GM10266 (cell line): ENCODE results near the gene MBOAT7.

Source experiments
- DNase-seq: peaks from one replicate; pipeline ENCODE4 v3.0.0; 2012; ENCODE audit errors: extremely low spot score
- CTCF ChIP-seq: IDR thresholded peaks from 2 replicates; pipeline ENCODE4 v1.5.1; 2012; ENCODE audit warnings: mild to moderate bottlenecking, low read depth; ENCODE audit not compliant: control insufficient read depth, insufficient read depth; ENCODE audit errors: missing control alignments

Gene MBOAT7

DNA sequence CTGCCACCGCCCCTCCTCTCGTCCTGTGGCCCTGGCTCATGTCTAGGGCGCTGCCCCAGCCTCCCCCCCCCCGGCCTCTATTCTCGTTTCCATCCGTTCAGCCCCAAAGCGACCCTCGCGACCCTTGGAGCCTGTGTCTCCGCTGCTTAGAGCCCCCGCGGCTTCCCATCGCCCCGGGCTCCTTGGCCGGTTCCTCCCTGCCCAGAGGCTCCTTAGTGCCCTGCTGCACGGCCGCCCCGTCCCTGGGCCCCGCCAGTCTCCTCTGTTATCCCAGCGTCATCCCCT lies 61.0 kb downstream of the MBOAT7 start:
- no peak for DNase-seq
- no peak for TF ChIP-seq CTCF

DNA sequence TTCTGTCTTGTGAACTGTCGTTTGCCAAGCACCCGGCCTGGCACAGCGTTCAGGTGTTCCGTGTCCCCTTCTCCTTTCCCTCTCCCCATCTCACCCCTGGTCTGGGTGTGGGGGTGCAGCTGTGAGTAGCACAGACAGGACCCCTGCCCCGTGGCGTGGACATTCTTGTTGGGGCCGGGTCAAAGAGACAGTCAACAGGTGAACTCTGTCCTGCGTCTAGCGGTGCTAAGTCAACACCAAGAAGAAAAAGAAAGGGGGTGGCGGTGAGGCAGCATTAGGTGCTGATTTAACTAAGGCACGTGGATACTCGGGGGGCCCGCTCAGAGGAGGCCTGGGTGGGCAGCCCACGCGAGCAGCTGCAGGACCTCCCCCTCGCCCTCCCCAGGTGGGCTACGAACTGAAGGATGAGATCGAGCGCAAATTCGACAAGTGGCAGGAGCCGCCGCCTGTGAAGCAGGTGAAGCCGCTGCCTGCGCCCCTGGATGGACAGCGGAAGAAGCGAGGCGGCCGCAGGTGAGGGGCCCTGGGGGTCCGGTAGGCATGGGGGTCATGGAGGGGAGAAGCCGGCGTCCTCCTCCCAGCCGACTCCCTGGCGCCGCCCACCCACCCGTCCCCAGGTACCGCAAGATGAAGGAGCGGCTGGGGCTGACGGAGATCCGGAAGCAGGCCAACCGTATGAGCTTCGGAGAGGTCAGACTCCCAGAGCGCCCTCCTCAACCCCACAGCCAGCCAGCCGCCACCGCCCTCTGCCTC lies 61.5 kb downstream of the MBOAT7 start:
- TF ChIP-seq CTCF = no peak
- DNase-seq = no peak

- no peak for TF ChIP-seq CTCF
Observed at GRCh38 chr19:54125713-54126112, 63.7 kb downstream of the MBOAT7 start.

GRCh38 chr19:54124393-54124792 lies 65.0 kb downstream of the MBOAT7 start:
- DNase-seq = no peak
- TF ChIP-seq CTCF = no peak

More at GRCh38 chr19:54125713-54126112, 63.7 kb downstream of the MBOAT7 start:
- DNase-seq = no peak

- TF ChIP-seq CTCF = no peak
- no peak for DNase-seq
Observed at GRCh38 chr19:54123682-54124081, 65.7 kb downstream of the MBOAT7 start.
